Activated CD8-positive, alpha-beta T cell treated with anti-CD3 and anti-CD28 coated beads for 36 hours (primary cell): Measurements from ENCODE around the gene FOXP4. TPM values are rescaled to one million over a fixed set of nuclear protein-coding genes. Genes with fewer than 3 reads are reported as not detected.

ENCODE experiments used
- ATAC-seq: fragments of 200-7000 bp; cut with Tn5 transposase; one replicate; pipeline ENCODE4 v1.10.0; 2021; ENCODE audit warnings: mild to moderate bottlenecking, moderate library complexity
- CTCF ChIA-PET: fragments of 350-600 bp; sonication (Branson Sonifier 250); formaldehyde crosslinking; loops from one replicate; lab custom pipeline; 2021; ENCODE audit warnings: antibody characterized with exemption; lab: Charles Lee
- POLR2A ChIA-PET: fragments of 350-600 bp; sonication (Branson Sonifier 250); formaldehyde crosslinking; loops from one replicate; lab custom pipeline; 2021; ENCODE audit warnings: antibody characterized with exemption; lab: Charles Lee
- DNase-seq: peaks from one replicate; pipeline ENCODE4 v3.0.0-alpha.2; 2020
- H3K27ac Mint-ChIP-seq: one replicate; pipeline ENCODE4 v1.8.0; 2021; ENCODE audit warnings: mild to moderate bottlenecking, mixed read lengths
- H3K27me3 Mint-ChIP-seq: one replicate; pipeline ENCODE4 v1.8.0; 2021; ENCODE audit warnings: mixed read lengths
- H3K36me3 Mint-ChIP-seq: one replicate; pipeline ENCODE4 v1.8.0; 2021; ENCODE audit warnings: low read depth, mixed read lengths
- H3K4me1 Mint-ChIP-seq: one replicate; pipeline ENCODE4 v1.8.0; 2021; ENCODE audit warnings: low read depth, mixed read lengths
- H3K4me3 Mint-ChIP-seq: one replicate; pipeline ENCODE4 v1.8.0; 2021; ENCODE audit warnings: mild to moderate bottlenecking, moderate library complexity, mixed read lengths
- H3K9me3 Mint-ChIP-seq: one replicate; pipeline ENCODE4 v1.8.0; 2021; ENCODE audit warnings: mixed read lengths
- CTCF ChIP-seq: fragments of 200-600 bp; IDR thresholded peaks from one replicate; pipeline ENCODE4 v1.8.0; 2022; ENCODE audit warnings: antibody characterized with exemption, mild to moderate bottlenecking
- intact Hi-C: fragments of 100-400 bp; cut with micrococcal nuclease; formaldehyde crosslinking; loops from one replicate; pipeline ENCODE4 v1.10.0; 2022
- total RNA-seq, 2 experiments: library from RNA; stranded (reverse); gene quantifications; one replicate each; pipeline ENCODE4 v1.2.3, GENCODE V29; 2021

FOXP4 gene
- total RNA-seq, 2 experiments from 2014 or later = 11.0 to 11.8 TPM

GRCh38 chr6:41531016-41531415 is 15.2 kb upstream of the FOXP4 start:
- no peak for ATAC-seq
- POLR2A ChIA-PET = interaction anchor here (1.2 kb wide), 1 partner anchor 9 kb away, joined by 4 read pairs; no protein-coding TSS in a partner anchor
- H3K4me3 Mint-ChIP-seq = no peak overlapping the region

GRCh38 chr6:41531591-41532582 is 14.3 kb upstream of the FOXP4 start:
- POLR2A ChIA-PET = interaction anchor here (0.9 to 1.2 kb wide), 2 partner anchors 8 to 29 kb away, joined by 3 to 4 read pairs; no protein-coding TSS in a partner anchor
- intact Hi-C loops = no loop called here
- DNase-seq (peak; percentile 87), ATAC-seq (peak; percentile 85)
- CTCF ChIA-PET = interaction anchor here (0.7 to 1.6 kb wide), 3 partner anchors 111 to 250 kb away, joined by 3 to 4 read pairs (median 3); no protein-coding TSS in a partner anchor
- Mint-ChIP-seq H3K27me3 (peaks cover 21% of the 10 kb centered on the region), H3K4me3 (peak overlapping the region; percentile 68), H3K4me1 (peaks cover 30% of the 10 kb centered on the region), H3K36me3 (no peaks in the 10 kb centered on the region), H3K9me3 (no peaks in the 10 kb centered on the region), H3K27ac (peak overlapping the region; percentile 95)
- no peak for TF ChIP-seq CTCF

More at GRCh38 chr6:41531016-41531415, 15.2 kb upstream of the FOXP4 start:
- CTCF ChIA-PET = interaction anchor here (1.6 kb wide), 1 partner anchor 152 kb away, joined by 4 read pairs; no protein-coding TSS in a partner anchor
- Mint-ChIP-seq H3K4me1 (peaks cover 30% of the 10 kb centered on the region), H3K9me3 (no peaks in the 10 kb centered on the region), H3K27me3 (peaks cover 15% of the 10 kb centered on the region), H3K36me3 (no peaks in the 10 kb centered on the region), H3K27ac (no peak overlapping the region)
- TF ChIP-seq CTCF = no peak
- no peak for DNase-seq
- intact Hi-C loops = no loop called here

GRCh38 chr6:41535766-41536165 is 10.4 kb upstream of the FOXP4 start:
- H3K27ac Mint-ChIP-seq = no peak overlapping the region

GRCh38 chr6:41536795-41537758 is 9.1 kb upstream of the FOXP4 start:
- H3K9me3 Mint-ChIP-seq = no peaks in the 10 kb centered on the region
- H3K36me3 Mint-ChIP-seq = no peaks in the 10 kb centered on the region
- ChIA-PET CTCF (no interaction called here), POLR2A (no interaction called here)
- no peak for DNase-seq
- TF ChIP-seq CTCF = no peak
- no peak for ATAC-seq
- H3K4me3 Mint-ChIP-seq = no peak overlapping the region
- peaks cover 21% of the 10 kb centered on the region for H3K4me1 Mint-ChIP-seq
- no peak overlapping the region for H3K27ac Mint-ChIP-seq
- intact Hi-C loops = no loop called here
- H3K27me3 Mint-ChIP-seq = peaks cover 21% of the 10 kb centered on the region

More at GRCh38 chr6:41535766-41536165, 10.4 kb upstream of the FOXP4 start:
- Mint-ChIP-seq H3K9me3 (no peaks in the 10 kb centered on the region), H3K36me3 (no peaks in the 10 kb centered on the region), H3K27me3 (peaks cover 19% of the 10 kb centered on the region), H3K4me3 (no peak overlapping the region), H3K4me1 (peaks cover 31% of the 10 kb centered on the region)
- intact Hi-C loops = no loop called here
- DNase-seq = no peak
- ATAC-seq = no peak
- POLR2A ChIA-PET = interaction anchor here (1.0 kb wide), 1 partner anchor 8 kb away, joined by 3 read pairs; no protein-coding TSS in a partner anchor
- no peak for TF ChIP-seq CTCF
- CTCF ChIA-PET = interaction anchor here (1.4 kb wide), 1 partner anchor 39 kb away, joined by 5 read pairs; no protein-coding TSS in a partner anchor
